Dendritic cell treated with granulocyte-macrophage colony-stimulating factor and Interleukin-4, amounts not matched to agents 40 ng/mL and 50 ng/mL, for 4 days (primary cell): Measurements from ENCODE around the gene IKZF1.

ENCODE experiments used
- H3K27ac Mint-ChIP-seq: one replicate; pipeline ENCODE4 v1.8.0; 2022; ENCODE audit warnings: mild to moderate bottlenecking, mixed read lengths
- H3K27me3 Mint-ChIP-seq: one replicate; pipeline ENCODE4 v1.8.0; 2022; ENCODE audit warnings: mild to moderate bottlenecking, mixed read lengths
- H3K36me3 Mint-ChIP-seq: one replicate; pipeline ENCODE4 v1.8.0; 2022; ENCODE audit warnings: low read depth, mixed read lengths
- H3K4me1 Mint-ChIP-seq: one replicate; pipeline ENCODE4 v1.8.0; 2022; ENCODE audit warnings: low read depth, mixed read lengths
- H3K4me3 Mint-ChIP-seq: one replicate; pipeline ENCODE4 v1.8.0; 2022; ENCODE audit warnings: mild to moderate bottlenecking, moderate library complexity, mixed read lengths
- H3K9me3 Mint-ChIP-seq: one replicate; pipeline ENCODE4 v1.8.0; 2022; ENCODE audit warnings: mixed read lengths
- intact Hi-C: fragments of 100-400 bp; cut with micrococcal nuclease; formaldehyde crosslinking; loops from one replicate; pipeline ENCODE4 v1.15.0; 2022

Gene IKZF1

GRCh38 chr7:50308532-50309385, 4.2 kb downstream of the IKZF1 start:
- Mint-ChIP-seq H3K27ac (peak overlapping the region; percentile 88), H3K27me3 (no peaks in the 10 kb centered on the region), H3K4me1 (peaks cover 52% of the 10 kb centered on the region), H3K9me3 (no peaks in the 10 kb centered on the region), H3K4me3 (peak overlapping the region; percentile 90), H3K36me3 (peaks cover 35% of the 10 kb centered on the region)
- intact Hi-C loops, result loop anchor here (5.0 to 10.0 kb wide), 2 partner anchors 96 to 106 kb away; no protein-coding TSS in a partner anchor

GRCh38 chr7:50309721-50310120, 5.2 kb downstream of the IKZF1 start:
- H3K27ac Mint-ChIP-seq, result peak overlapping the region; percentile 88
- peaks cover 62% of the 10 kb centered on the region for H3K4me1 Mint-ChIP-seq
- peaks cover 42% of the 10 kb centered on the region for H3K36me3 Mint-ChIP-seq
- intact Hi-C loops, result loop anchor here (5.0 to 10.0 kb wide), 2 partner anchors 97 to 105 kb away; no protein-coding TSS in a partner anchor
- H3K4me3 Mint-ChIP-seq, result no peak overlapping the region
- H3K9me3 Mint-ChIP-seq, result no peaks in the 10 kb centered on the region
- no peaks in the 10 kb centered on the region for H3K27me3 Mint-ChIP-seq

GRCh38 chr7:50310361-50310760, 5.8 kb downstream of the IKZF1 start:
- Mint-ChIP-seq H3K36me3 (peaks cover 43% of the 10 kb centered on the region), H3K4me3 (no peak overlapping the region), H3K9me3 (no peaks in the 10 kb centered on the region), H3K27me3 (no peaks in the 10 kb centered on the region), H3K27ac (no peak overlapping the region), H3K4me1 (peaks cover 68% of the 10 kb centered on the region)
- intact Hi-C loops, result no loop called here

GRCh38 chr7:50310956-50311355, 6.4 kb downstream of the IKZF1 start:
- no peak overlapping the region for H3K4me3 Mint-ChIP-seq
- H3K4me1 Mint-ChIP-seq, result peaks cover 74% of the 10 kb centered on the region
- no peak overlapping the region for H3K27ac Mint-ChIP-seq
- no peaks in the 10 kb centered on the region for H3K9me3 Mint-ChIP-seq
- peaks cover 49% of the 10 kb centered on the region for H3K36me3 Mint-ChIP-seq
- intact Hi-C loops, result no loop called here
- H3K27me3 Mint-ChIP-seq, result no peaks in the 10 kb centered on the region

GRCh38 chr7:50312250-50313162, 8.0 kb downstream of the IKZF1 start:
- Mint-ChIP-seq H3K27ac (peak overlapping the region; percentile 86), H3K27me3 (no peaks in the 10 kb centered on the region), H3K4me1 (peaks cover 80% of the 10 kb centered on the region), H3K36me3 (peaks cover 50% of the 10 kb centered on the region), H3K9me3 (no peaks in the 10 kb centered on the region), H3K4me3 (peak overlapping the region; percentile 67)
- intact Hi-C loops, result no loop called here

- Mint-ChIP-seq H3K27ac (peak overlapping the region; percentile 40), H3K36me3 (peaks cover 54% of the 10 kb centered on the region), H3K9me3 (no peaks in the 10 kb centered on the region), H3K4me3 (no peak overlapping the region), H3K27me3 (no peaks in the 10 kb centered on the region), H3K4me1 (peaks cover 80% of the 10 kb centered on the region)
- intact Hi-C loops, result no loop called here
Measured at GRCh38 chr7:50314836-50315592, 10.5 kb downstream of the IKZF1 start.

- Mint-ChIP-seq H3K27me3 (no peaks in the 10 kb centered on the region), H3K4me3 (no peak overlapping the region), H3K27ac (peak overlapping the region; percentile 40), H3K9me3 (no peaks in the 10 kb centered on the region), H3K36me3 (peaks cover 64% of the 10 kb centered on the region), H3K4me1 (peaks cover 89% of the 10 kb centered on the region)
- intact Hi-C loops, result no loop called here
Measured at GRCh38 chr7:50315739-50316671, 11.5 kb downstream of the IKZF1 start.

- Mint-ChIP-seq H3K36me3 (peaks cover 67% of the 10 kb centered on the region), H3K27me3 (no peaks in the 10 kb centered on the region), H3K4me3 (no peak overlapping the region), H3K27ac (no peak overlapping the region), H3K4me1 (peaks cover 93% of the 10 kb centered on the region), H3K9me3 (no peaks in the 10 kb centered on the region)
- intact Hi-C loops, result no loop called here
Measured at GRCh38 chr7:50317221-50317678, 12.7 kb downstream of the IKZF1 start.

GRCh38 chr7:50317697-50318669, 13.5 kb downstream of the IKZF1 start:
- peaks cover 68% of the 10 kb centered on the region for H3K36me3 Mint-ChIP-seq
- intact Hi-C loops, result no loop called here
- H3K27ac Mint-ChIP-seq, result peak overlapping the region; percentile 71
- no peak overlapping the region for H3K4me3 Mint-ChIP-seq
- peaks cover 86% of the 10 kb centered on the region for H3K4me1 Mint-ChIP-seq
- H3K9me3 Mint-ChIP-seq, result no peaks in the 10 kb centered on the region
- no peaks in the 10 kb centered on the region for H3K27me3 Mint-ChIP-seq

GRCh38 chr7:50321487-50322067, 17.1 kb downstream of the IKZF1 start:
- H3K9me3 Mint-ChIP-seq, result no peaks in the 10 kb centered on the region
- H3K4me3 Mint-ChIP-seq, result no peak overlapping the region
- no peak overlapping the region for H3K27ac Mint-ChIP-seq
- no peaks in the 10 kb centered on the region for H3K27me3 Mint-ChIP-seq
- peaks cover 50% of the 10 kb centered on the region for H3K4me1 Mint-ChIP-seq
- intact Hi-C loops, result no loop called here
- H3K36me3 Mint-ChIP-seq, result peaks cover 71% of the 10 kb centered on the region

- Mint-ChIP-seq H3K36me3 (peaks cover 84% of the 10 kb centered on the region), H3K9me3 (no peaks in the 10 kb centered on the region), H3K4me3 (no peak overlapping the region), H3K4me1 (peaks cover 34% of the 10 kb centered on the region), H3K27ac (no peak overlapping the region), H3K27me3 (no peaks in the 10 kb centered on the region)
- intact Hi-C loops, result no loop called here
Measured at GRCh38 chr7:50324113-50324512, 19.6 kb downstream of the IKZF1 start.
